SKM-1 treated with dmso at 0.1 percent for 144 hours (cell line): ENCODE measurements around the gene PLXNA2.
A peak's percentile ranks its signal among the peaks of the same experiment; 100 is the strongest.

Source experiments
- DNase-seq: peaks from one replicate; lab custom pipeline; 2025; ENCODE audit not compliant: unreplicated experiment; lab: John Stamatoyannopoulos, UW

The PLXNA2 gene

GRCh38 chr1:208242941-208243526, 1.1 kb downstream of the PLXNA2 start:
- no peak for DNase-seq

GRCh38 chr1:208242146-208242545, 2.0 kb downstream of the PLXNA2 start:
- DNase-seq: no peak

- DNase-seq: no peak
These were observed 2.7 kb downstream of the PLXNA2 start for GRCh38 chr1:208241512-208241911.

GRCh38 chr1:208240662-208241355, 3.4 kb downstream of the PLXNA2 start:
- no peak for DNase-seq

DNA sequence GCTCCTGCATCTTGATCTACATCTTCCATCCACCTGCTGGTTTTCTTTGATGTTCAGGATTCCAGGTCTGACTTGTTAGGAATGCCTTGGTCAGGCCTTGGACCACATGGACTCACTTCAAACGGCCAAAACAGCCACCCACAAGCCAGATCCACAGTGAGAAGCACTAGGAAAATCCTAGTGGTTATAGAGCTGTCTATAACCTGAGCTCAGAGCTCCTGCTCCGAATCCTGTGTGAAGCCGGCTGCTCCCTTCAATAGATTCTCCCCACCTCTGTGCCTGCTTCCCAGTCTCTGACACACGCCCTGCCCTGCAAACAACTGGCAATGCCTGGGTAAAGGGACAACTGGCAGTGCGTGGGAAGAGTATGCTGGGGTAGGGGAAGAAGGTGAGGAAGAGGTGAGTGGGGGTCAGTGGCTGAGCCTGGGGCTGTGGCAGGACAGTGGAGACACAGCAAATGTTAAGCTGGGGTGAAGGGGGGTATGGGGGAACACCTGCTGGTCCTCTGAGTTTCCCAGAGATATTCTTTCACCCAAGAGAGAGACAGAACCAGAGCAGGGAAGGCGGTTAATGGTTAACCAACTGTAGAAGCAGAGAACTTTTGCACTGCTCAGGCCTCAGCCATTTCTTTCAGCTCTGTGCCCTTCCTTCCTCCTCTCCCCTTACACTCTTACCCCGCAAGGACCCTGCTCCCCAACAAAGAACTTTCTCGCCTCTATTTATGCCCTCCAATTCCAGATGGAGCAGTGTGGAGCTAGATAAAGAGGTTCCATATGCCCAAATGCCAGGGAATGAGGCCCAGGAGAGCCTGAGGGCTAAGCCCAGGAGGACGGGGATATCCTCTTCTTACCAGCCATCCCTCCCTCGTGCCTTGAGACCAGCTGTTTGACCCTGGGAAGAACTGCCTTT, 4.5 kb downstream of the PLXNA2 start:
- DNase-seq: no peak

DNA sequence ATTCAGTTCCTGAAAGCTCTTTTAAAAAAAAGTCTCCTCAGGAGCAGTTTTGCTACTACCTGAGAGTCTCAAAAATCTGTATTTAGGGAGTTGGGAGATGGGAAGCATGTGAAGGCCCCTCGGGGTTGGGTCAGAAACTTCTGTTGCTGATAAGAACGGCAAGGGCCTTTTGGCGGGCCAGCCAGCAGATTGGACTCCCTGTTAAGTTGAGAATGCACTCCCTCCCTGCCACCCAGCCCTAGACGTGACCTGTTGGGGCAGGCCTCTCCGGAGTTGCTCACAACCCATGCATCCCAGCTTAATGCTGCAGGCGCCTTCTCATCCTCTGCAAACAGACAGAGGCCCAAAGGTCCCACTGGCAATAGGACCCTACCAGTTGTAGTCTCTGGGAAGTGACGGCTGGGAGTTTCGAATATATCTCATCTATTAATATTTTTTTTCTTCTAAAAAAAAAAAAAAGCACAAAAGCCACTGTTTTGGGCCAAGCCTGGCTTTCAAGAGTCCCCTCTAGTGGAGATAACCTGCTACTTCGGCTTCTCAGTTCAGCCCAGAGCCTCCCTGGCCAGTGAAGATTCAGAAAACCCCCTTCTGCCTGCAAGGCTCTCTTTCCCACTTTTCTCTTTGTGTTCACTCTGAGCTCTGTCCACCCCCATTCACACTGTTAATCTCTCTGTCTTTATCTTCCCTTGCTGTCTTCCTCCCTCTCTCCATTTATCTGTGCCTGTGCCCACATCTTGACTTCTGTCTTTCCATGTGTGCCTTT, 5.3 kb downstream of the PLXNA2 start:
- DNase-seq: peak; percentile 61

DNA sequence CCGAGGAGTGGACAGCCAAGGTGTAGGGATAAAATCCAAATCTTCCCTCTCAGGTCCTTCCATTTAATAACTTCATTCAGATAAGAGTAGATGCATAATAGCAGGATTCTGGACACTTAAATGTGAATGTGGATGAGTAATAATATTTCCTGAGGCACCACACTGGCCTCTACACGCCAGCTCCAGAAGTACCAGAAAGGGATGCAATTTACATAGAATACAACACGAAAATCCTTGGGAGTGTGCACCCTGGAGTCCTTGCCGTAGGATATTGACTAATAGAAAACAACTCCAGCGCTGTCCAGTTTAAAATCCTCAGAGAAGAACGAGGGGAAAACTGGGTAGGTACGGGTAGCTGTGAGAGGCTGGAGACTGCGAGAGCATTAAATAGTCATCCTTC, 6.9 kb downstream of the PLXNA2 start:
- no peak for DNase-seq

DNA sequence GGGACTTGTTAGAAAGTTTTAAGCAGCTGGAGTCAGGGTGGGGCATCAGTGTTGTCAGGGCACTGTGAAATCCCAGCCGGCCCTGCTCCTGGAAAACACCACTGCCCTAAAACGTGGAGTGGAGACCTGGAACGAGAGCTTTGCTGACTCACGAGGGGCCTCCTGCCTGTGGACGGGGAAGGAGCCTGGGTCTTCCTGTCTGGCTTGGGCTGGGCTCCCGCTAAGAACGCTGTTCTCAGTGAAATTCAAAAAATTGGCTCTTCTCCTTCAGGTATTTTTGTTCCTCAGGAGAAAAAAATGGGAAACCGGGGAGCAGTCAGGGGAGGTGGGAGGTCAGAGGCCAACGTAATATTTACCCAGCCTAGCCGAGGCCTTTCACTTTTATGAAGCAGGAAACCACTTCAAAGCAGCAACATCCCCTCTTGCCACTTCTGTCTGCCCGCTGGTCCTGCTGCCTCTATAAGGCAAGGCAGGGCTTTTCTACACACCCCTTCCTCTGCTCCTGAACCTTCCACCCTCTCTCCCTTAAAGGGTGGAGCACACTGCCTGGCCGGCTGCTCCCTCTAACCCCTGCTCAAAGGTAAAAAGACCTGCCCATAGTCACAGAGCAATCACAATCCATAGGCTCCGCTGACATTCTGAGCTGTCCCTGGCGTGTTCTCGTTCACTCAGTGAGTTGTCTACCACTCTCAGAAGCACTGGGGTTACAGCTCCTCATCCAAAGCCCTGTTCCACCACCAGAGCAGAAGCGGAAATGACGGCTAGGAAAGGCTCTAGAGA, 8.0 kb downstream of the PLXNA2 start:
- DNase-seq: peak; percentile 39

DNA sequence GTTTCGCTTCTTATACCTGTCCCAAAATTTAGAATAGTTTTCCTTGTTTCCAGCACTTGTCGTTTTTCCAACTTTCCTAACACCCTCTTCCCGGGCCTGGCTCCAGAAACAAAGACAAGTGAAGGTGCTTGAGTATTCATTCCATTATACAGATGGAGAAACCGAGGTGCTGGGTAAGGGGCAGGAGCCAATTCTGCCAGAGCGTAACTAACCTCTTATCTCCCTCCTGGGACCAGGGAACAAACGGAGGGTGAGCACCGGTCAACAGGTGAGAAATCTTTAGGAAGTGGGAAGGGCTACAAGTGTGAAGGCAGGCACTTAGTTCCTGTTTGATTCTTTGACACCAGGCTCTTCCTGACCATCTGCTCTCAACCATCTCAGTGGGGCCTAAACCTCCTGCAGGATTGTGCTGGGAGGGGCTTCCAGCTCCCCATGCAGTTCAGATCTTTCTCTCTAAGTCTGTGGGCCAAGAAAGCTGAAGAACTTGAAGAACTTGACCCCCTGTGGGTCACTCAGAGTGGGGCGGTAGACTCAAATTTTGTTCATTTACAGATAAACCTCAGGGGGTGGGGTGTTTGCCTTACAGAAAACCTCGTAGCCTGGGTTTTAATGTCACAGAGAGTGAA, 8.7 kb downstream of the PLXNA2 start:
- DNase-seq: no peak

GRCh38 chr1:208234721-208235120, 9.5 kb downstream of the PLXNA2 start:
- no peak for DNase-seq

DNA sequence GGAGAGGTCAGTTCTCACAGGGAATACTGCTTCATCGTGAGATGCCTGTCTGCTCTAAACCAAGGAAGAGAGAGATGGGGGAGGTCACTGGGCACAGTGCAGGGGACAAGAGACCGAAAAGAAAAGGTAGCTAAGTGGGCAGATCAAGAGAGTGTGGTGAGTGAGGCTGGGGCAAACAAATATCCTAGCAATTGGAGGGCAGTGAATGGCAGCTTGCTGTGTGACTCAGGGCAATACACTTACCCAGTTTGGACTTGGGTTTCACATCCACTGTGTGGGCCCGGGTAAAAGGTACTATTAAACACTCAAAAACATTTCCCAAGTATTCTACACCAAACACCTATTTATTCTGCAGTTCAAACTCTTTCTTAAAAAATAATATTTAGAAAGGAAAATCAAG, 10.2 kb downstream of the PLXNA2 start:
- no peak for DNase-seq

GRCh38 chr1:208233546-208233945, 10.6 kb downstream of the PLXNA2 start:
- DNase-seq: no peak

DNA sequence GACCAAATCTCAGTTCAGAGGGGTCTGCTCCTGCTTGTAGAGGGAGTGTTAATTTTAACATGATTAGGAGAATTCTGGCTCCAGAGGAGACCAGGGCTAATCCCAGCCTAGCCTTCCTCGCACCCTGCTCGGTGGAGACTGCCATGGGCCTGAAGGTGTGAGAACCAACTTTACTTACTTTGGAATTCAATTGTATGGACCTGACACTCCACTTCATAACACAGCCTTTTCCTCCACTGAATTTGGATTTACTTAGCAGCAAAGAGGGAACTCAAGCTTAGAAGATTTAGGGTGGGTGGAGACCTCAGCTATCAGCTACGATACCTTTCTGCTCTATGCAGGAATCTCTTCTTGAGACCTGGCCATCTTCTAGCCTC, 11.5 kb downstream of the PLXNA2 start:
- no peak for DNase-seq

DNA sequence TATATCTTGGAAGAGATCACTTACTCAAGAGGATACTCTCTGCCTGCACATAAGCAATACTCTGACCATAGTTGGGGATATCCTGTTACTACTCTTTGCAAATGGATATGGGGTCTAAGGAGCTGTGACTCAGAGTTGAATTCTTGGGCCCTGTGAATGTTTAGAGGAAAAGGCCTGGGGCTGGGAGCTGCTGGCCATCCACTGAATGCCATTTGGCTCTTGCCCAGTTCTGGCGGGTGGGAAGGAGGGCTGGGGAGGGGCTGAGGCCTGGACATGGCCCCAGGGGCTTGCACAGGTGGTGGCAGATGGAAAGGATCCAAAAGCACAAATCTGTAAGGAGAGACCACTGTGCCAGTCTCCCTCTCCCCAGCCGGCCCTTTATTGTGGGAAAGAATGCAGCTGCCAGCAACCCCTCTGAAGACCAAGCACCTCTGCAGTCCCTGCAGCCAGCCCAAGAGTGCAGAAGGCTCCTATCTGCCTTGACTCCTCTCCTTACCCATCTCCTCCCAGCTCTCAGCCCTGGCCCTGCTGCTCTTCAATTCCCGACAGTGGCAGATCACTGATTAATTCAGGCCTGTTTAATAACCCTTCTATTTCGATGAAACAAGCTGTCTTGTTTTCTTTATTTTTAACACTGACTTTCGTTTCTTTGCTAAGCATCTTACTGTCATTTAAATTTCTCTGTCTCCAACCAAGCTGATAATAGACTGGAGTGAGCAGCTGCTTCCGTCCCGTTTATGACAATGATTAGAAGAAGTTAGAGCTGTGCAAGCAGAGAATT, 12.1 kb downstream of the PLXNA2 start:
- no peak for DNase-seq

DNA sequence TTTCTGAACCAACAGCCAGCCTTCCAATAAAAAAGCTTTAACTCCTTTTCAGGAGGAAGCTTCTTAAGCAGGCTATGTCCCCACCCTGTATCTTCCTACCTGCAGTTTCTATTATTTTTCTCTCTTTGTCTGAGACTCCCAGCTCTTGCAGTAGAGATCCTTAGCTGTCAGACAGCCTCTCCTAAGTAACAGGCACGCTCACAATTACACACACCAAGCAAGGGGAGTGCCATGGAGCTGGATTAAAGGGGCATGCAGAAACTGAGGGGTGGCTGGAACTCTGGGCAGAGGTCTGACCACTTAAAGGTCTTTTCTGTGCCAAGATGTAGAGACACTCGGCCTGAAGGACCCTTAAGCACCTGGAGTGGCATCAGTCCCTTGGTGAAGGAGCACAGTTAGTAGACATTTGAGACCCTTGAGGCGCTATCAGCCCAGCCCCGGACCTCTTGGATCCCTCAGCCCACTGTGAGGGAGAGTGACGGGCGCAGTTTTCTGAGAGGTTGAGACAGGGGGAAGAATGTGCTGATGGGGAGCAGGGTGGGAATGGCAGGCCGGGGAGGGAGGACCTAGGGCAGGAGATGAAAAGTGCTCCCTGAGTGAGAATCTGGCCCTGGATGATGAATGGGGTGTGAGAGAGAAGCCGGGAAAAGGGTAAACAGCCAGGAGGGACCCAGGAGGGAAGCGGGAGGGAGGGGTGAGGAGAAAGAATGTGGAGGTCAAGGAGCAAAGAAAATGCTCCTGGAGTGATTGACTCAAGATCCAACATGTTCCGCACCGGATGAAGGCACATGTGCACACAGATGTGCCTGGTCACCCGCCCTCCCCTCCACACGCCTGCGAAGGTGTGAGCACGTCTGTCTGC, 13.3 kb downstream of the PLXNA2 start:
- DNase-seq: no peak

GRCh38 chr1:208228550-208228949, 15.6 kb downstream of the PLXNA2 start:
- no peak for DNase-seq

DNA sequence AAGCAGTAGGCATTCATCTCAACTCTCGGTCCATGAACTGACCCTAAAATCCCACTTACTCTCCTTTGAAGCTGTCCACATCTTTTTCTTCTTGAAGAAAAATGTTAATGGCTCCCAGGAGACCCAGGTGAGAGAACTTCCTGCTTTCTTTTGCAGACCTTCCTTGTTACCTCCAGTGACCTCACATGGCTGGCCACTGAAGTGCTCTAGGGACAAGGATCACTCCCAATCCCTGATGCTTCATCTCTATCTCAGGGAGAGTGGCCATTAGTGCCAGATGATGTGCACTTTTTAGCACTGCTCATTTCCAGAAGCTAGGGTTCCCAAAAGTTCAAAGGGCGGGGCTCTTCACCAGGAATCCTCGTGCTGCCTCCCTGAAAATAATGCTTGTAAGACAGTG, 16.2 kb downstream of the PLXNA2 start:
- DNase-seq: no peak

- DNase-seq: no peak
These were observed 16.8 kb downstream of the PLXNA2 start for GRCh38 chr1:208227366-208227765.
